ENCODE measurements around the gene IFNL2. TPM values are rescaled to one million over a fixed set of nuclear protein-coding genes. Genes with fewer than 3 reads are reported as not detected.
"Not testable (repeated sequence)": the region's sequence is repeated elsewhere in the genome, so short reads cannot be mapped to it uniquely, and the experiment has no call there.

The IFNL2 gene
- total and polyA plus RNA-seq, 7 experiments from 2014 or later = not detected

DNA sequence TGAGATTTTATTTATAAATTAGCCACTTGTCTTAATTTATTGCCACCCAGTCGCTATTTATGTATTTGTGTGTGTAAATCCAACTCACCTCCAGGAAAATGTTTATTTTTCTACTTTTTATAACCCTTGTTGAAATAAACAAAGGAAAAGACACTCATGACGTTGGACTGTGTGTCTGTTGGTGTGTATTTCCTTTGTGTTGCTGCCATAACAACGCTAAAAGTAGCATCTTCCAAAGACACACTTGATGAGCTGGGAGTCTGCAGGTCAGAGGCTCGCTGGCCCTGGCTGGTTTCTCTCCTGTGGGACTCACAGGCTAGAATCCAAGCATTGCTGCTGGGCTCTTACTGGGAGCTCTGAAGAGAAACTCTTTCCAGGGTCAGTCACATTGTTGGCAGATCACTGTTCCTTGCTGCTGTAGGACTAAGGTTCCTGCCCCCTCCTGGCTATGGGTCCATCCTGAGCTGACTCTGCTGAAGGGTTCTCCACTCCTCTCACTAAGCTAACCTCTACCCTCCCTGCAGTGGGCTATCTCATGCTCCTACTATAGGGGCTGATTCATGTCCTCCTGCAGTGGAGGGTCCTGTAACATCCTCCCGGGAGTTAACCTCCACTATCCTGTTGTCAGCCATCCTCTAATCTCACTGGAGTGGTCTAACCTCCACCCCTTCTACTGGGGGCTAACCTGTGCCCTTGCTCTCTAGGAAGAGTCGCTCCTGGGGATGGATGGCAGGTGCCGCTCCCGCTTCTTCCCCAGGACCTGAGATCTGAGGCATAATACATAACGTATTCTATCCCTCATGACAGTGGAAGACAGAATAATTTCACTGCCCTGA is 2.1 kb downstream of the IFNL2 start:
- Histone ChIP-seq H3K9me3 (ENCODE audit: control insufficient read depth in 2 of 3, low read length in 3 of 3) (no peaks in the 10 kb centered on the region), H3K4me1 (ENCODE audit: control insufficient read depth in 2 of 2, insufficient read depth in 2 of 2, low read length in 2 of 2) (no peaks in the 10 kb centered on the region), H3K36me3 (ENCODE audit: control insufficient read depth in 2 of 3, insufficient read depth in 3 of 3, low read length in 3 of 3) (no peaks in the 10 kb centered on the region), H3K27ac (ENCODE audit: low read depth, low read length) (no peak overlapping the region), H3K27me3 (ENCODE audit: control insufficient read depth in 2 of 2, insufficient read depth in 2 of 2, low read length in 2 of 2) (no peaks in the 10 kb centered on the region), H3K4me3 (ENCODE audit: low read length) (no peak overlapping the region)
- H3K4me1 Mint-ChIP-seq = peaks cover 0 to 4% (median 0%) of the 10 kb centered on the region in 7 donors
- H3K4me3 Mint-ChIP-seq = no peak overlapping the region
- CTCF ChIA-PET = no interaction called here
- H3K36me3 Mint-ChIP-seq = no peaks in the 10 kb centered on the region
- intact Hi-C loops (cut with micrococcal nuclease) = no loop called here
- DNase-seq = no peak
- ATAC-seq = no peak
- H3K27ac Mint-ChIP-seq = no peak overlapping the region
- no peaks in the 10 kb centered on the region for H3K9me3 Mint-ChIP-seq
- POLR2A ChIA-PET = no interaction called here
- peaks cover 6 to 19% (median 13%) of the 10 kb centered on the region in 5 donors for H3K27me3 Mint-ChIP-seq

DNA sequence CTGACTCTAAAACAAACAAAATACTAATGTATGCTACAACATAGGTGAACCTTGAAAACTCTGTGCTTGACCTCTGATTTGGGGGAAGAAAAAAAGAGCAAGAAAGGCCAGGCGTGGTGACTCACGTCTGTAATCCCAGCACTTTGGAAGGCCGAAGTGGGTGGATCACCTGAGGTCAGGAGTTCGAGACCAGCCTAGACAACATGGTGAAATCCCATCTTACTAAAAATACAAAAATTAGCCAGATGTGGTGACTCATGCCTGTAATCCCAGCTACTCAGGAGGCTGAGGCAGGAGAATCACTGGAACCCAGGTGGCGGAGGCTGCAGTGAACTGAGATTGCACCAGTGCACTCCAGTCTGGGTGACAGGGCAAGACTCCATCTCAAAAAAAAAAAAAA is 5.7 kb downstream of the IFNL2 start:
- Mint-ChIP-seq H3K27ac (peak overlapping the region in 1 of 9 donors; percentile 23), H3K27me3 (peaks cover 0 to 20% (median 9%) of the 10 kb centered on the region in 5 donors)
- H3K27me3 ChIP-seq (ENCODE audit: control insufficient read depth in 2 of 2, insufficient read depth in 2 of 2, low read length in 2 of 2); H3K27ac ChIP-seq (ENCODE audit: low read depth, low read length); H3K4me1 Mint-ChIP-seq; intact Hi-C loops (cut with micrococcal nuclease); CTCF ChIA-PET; H3K9me3 Mint-ChIP-seq; H3K4me3 Mint-ChIP-seq; DNase-seq; H3K9me3 ChIP-seq (ENCODE audit: control insufficient read depth in 2 of 3, low read length in 3 of 3); H3K36me3 Mint-ChIP-seq; ATAC-seq; H3K4me1 ChIP-seq (ENCODE audit: control insufficient read depth in 2 of 2, insufficient read depth in 2 of 2, low read length in 2 of 2); POLR2A ChIA-PET; H3K4me3 ChIP-seq (ENCODE audit: low read length); H3K36me3 ChIP-seq (ENCODE audit: control insufficient read depth in 2 of 3, insufficient read depth in 3 of 3, low read length in 3 of 3): not testable (repeated sequence)

DNA sequence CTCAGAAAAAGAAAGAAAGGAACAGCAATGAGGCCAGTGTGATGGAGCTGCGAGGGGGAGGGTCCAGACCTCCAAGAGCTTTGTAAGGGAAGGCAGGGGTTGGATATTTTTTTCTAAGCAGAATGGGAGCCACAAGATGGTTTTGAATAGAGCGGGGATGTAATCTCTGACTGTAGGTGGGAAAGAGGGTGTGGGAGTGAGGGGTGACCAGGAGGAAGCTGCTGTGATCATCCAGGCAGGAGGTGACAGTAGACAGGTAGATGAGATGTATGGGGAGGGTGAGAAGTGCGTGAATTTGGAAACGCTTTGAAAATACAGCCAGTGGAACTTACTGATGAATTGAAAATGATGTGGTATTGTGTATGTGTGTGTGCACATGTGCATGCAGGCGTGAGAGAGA is 7.4 kb downstream of the IFNL2 start:
- H3K27me3 ChIP-seq (ENCODE audit: control insufficient read depth in 2 of 2, insufficient read depth in 2 of 2, low read length in 2 of 2) = no peaks in the 10 kb centered on the region
- ChIA-PET POLR2A (interaction anchor here (1.1 kb wide), 1 partner anchor 38 kb away, joined by 4 read pairs; no protein-coding TSS in a partner anchor), CTCF (no interaction called here)
- H3K27ac Mint-ChIP-seq = no peak overlapping the region
- peaks cover 0 to 2% (median 0%) of the 10 kb centered on the region in 11 donors for H3K9me3 Mint-ChIP-seq
- H3K4me3 Mint-ChIP-seq = peak overlapping the region in 1 of 10 donors; percentile 27
- H3K9me3 ChIP-seq (ENCODE audit: control insufficient read depth in 2 of 3, low read length in 3 of 3) = no peaks in the 10 kb centered on the region
- intact Hi-C loops (cut with micrococcal nuclease) = no loop called here
- H3K36me3 ChIP-seq (ENCODE audit: control insufficient read depth in 2 of 3, insufficient read depth in 3 of 3, low read length in 3 of 3) = no peaks in the 10 kb centered on the region
- H3K27ac ChIP-seq (ENCODE audit: low read depth, low read length) = no peak overlapping the region
- ATAC-seq (no peak), DNase-seq (no peak)
- no peaks in the 10 kb centered on the region for H3K4me1 ChIP-seq (ENCODE audit: control insufficient read depth in 2 of 2, insufficient read depth in 2 of 2, low read length in 2 of 2)
- H3K36me3 Mint-ChIP-seq = no peaks in the 10 kb centered on the region
- peaks cover 0 to 2% (median 0%) of the 10 kb centered on the region in 7 donors for H3K4me1 Mint-ChIP-seq
- peaks cover 0 to 21% (median 2%) of the 10 kb centered on the region in 5 donors for H3K27me3 Mint-ChIP-seq
- no peak overlapping the region for H3K4me3 ChIP-seq (ENCODE audit: low read length)

DNA sequence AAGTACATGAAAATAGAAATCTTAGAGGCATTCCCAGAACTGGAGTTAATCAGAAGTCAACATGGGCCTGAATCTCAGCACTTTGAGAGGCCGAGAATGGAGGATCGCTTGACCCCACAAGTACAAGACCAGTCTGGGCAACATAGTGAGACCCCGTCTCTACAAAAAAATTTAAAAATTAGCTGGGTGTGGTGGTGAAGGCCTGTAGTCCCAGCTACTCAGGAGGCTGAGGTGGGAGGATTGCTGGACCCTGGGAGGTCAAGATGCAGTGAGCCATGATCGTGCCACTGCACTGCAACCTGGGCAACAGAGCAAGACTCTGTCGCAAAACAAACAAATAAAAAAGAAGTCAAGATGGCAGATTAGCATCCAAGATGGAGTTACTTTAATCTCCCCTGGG is 8.5 kb downstream of the IFNL2 start:
- no peak overlapping the region for H3K27ac Mint-ChIP-seq
- ChIA-PET CTCF (no interaction called here), POLR2A (no interaction called here)
- intact Hi-C loops (cut with micrococcal nuclease) = no loop called here
- Histone ChIP-seq H3K27me3 (ENCODE audit: control insufficient read depth in 2 of 2, insufficient read depth in 2 of 2, low read length in 2 of 2) (no peaks in the 10 kb centered on the region), H3K36me3 (ENCODE audit: control insufficient read depth in 2 of 3, insufficient read depth in 3 of 3, low read length in 3 of 3) (no peaks in the 10 kb centered on the region), H3K4me1 (ENCODE audit: control insufficient read depth in 2 of 2, insufficient read depth in 2 of 2, low read length in 2 of 2) (no peaks in the 10 kb centered on the region), H3K9me3 (ENCODE audit: control insufficient read depth in 2 of 3, low read length in 3 of 3) (no peaks in the 10 kb centered on the region), H3K4me3 (ENCODE audit: low read length) (no peak overlapping the region), H3K27ac (ENCODE audit: low read depth, low read length) (no peak overlapping the region)
- no peak for DNase-seq
- ATAC-seq = no peak
- peaks cover 0 to 2% (median 0%) of the 10 kb centered on the region in 7 donors for H3K4me1 Mint-ChIP-seq
- H3K4me3 Mint-ChIP-seq = no peak overlapping the region
- H3K27me3 Mint-ChIP-seq = peaks cover 0 to 14% (median 0%) of the 10 kb centered on the region in 5 donors
- no peaks in the 10 kb centered on the region for H3K36me3 Mint-ChIP-seq
- peaks cover 0 to 9% (median under 1%) of the 10 kb centered on the region in 11 donors for H3K9me3 Mint-ChIP-seq

DNA sequence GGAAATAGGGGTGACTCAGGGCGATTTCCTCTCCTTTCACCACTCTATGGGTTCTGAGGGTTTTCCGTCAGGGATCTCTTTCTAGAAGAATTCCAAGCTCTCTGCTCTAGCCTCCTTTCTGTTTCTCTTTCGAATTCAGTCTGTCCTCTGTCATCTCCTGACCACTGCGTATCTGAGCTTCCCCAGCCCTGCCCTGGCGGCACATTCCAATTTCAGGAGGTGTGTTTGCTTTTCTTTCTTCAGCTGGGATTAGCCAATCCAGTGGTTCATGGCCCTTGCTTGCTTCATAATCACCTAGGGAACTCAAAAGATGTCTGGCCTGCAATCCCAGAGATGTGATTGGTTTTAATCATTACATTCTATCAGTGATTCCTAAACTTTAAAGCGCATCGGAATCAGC is 9.4 kb downstream of the IFNL2 start:
- Histone ChIP-seq H3K36me3 (ENCODE audit: control insufficient read depth in 2 of 3, insufficient read depth in 3 of 3, low read length in 3 of 3) (no peaks in the 10 kb centered on the region), H3K4me1 (ENCODE audit: control insufficient read depth in 2 of 2, insufficient read depth in 2 of 2, low read length in 2 of 2) (no peaks in the 10 kb centered on the region), H3K27ac (ENCODE audit: low read depth, low read length) (no peak overlapping the region), H3K4me3 (ENCODE audit: low read length) (no peak overlapping the region), H3K9me3 (ENCODE audit: control insufficient read depth in 2 of 3, low read length in 3 of 3) (no peaks in the 10 kb centered on the region), H3K27me3 (ENCODE audit: control insufficient read depth in 2 of 2, insufficient read depth in 2 of 2, low read length in 2 of 2) (no peaks in the 10 kb centered on the region)
- Mint-ChIP-seq H3K27ac (no peak overlapping the region), H3K36me3 (no peaks in the 10 kb centered on the region), H3K4me3 (no peak overlapping the region), H3K27me3 (peaks cover 0 to 14% (median 0%) of the 10 kb centered on the region in 5 donors), H3K4me1 (peaks cover 0 to 2% (median 0%) of the 10 kb centered on the region in 7 donors), H3K9me3 (peaks cover 0 to 18% (median 5%) of the 10 kb centered on the region in 11 donors)
- no peak for DNase-seq
- ATAC-seq = no peak
- ChIA-PET POLR2A (no interaction called here), CTCF (no interaction called here)
- intact Hi-C loops (cut with micrococcal nuclease) = no loop called here

DNA sequence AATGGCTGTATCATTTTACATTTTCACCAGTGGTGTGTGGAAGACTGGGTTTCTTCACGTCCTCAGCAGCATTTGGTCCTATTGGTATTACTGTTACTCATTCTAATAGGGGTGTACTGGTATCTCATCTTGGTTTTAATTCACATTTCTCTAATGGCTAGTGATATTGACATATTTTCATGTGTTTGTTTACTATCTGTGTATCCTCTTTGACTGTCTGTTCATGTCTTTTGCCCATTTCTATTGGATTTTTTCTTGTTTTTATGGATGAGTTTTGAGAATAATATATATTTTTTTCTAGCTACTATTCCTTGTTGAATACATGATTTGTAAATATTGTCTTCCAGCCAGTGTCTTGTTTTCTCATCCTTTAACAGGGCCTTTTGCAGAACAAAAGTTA is 13.8 kb downstream of the IFNL2 start:
- Mint-ChIP-seq H3K36me3 (peaks cover 0 to 4% (median 0%) of the 10 kb centered on the region in 5 donors), H3K9me3 (peaks cover 0 to 34% (median 8%) of the 10 kb centered on the region in 11 donors), H3K27me3 (peaks cover 0 to 25% (median 0%) of the 10 kb centered on the region in 5 donors), H3K27ac (no peak overlapping the region), H3K4me3 (no peak overlapping the region), H3K4me1 (peaks cover 0 to 2% (median 0%) of the 10 kb centered on the region in 7 donors)
- ChIA-PET POLR2A (no interaction called here), CTCF (no interaction called here)
- intact Hi-C loops (cut with micrococcal nuclease) = no loop called here
- Histone ChIP-seq H3K36me3 (ENCODE audit: control insufficient read depth in 2 of 3, insufficient read depth in 3 of 3, low read length in 3 of 3) (no peaks in the 10 kb centered on the region), H3K27me3 (ENCODE audit: control insufficient read depth in 2 of 2, insufficient read depth in 2 of 2, low read length in 2 of 2) (no peaks in the 10 kb centered on the region), H3K27ac (ENCODE audit: low read depth, low read length) (no peak overlapping the region), H3K4me3 (ENCODE audit: low read length) (no peak overlapping the region), H3K4me1 (ENCODE audit: control insufficient read depth in 2 of 2, insufficient read depth in 2 of 2, low read length in 2 of 2) (no peaks in the 10 kb centered on the region), H3K9me3 (ENCODE audit: control insufficient read depth in 2 of 3, low read length in 3 of 3) (no peaks in the 10 kb centered on the region)
- DNase-seq (no peak), ATAC-seq (no peak)

DNA sequence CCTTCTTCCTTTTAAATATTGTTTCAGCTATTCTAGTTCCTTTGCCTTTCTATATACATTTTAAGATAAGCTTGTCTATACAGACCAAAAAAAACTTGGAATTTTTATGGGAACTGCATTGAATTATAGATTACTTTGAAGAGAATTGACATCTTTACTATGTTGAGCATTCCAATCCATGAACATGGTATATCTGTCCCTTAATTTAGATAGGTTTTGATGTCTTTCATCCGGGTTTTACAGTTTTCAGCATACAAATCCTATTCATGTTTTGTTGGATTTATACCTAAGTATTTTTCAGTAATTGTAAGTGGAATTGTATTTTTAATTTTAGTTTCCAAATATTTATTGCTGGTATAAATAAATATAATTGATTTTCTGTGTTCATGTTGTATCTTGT is 15.8 kb downstream of the IFNL2 start:
- DNase-seq (no peak), ATAC-seq (no peak)
- Mint-ChIP-seq H3K4me1 (peaks cover 0 to 2% (median 0%) of the 10 kb centered on the region in 7 donors), H3K9me3 (peaks cover 0 to 34% (median 8%) of the 10 kb centered on the region in 11 donors), H3K27me3 (peaks cover 0 to 35% (median 5%) of the 10 kb centered on the region in 5 donors), H3K4me3 (no peak overlapping the region), H3K27ac (no peak overlapping the region), H3K36me3 (peaks cover 0 to 4% (median 0%) of the 10 kb centered on the region in 5 donors)
- H3K9me3 ChIP-seq (ENCODE audit: control insufficient read depth in 2 of 3, low read length in 3 of 3) = no peaks in the 10 kb centered on the region
- H3K4me3 ChIP-seq (ENCODE audit: low read length) = no peak overlapping the region
- H3K4me1 ChIP-seq (ENCODE audit: control insufficient read depth in 2 of 2, insufficient read depth in 2 of 2, low read length in 2 of 2) = no peaks in the 10 kb centered on the region
- intact Hi-C loops (cut with micrococcal nuclease) = no loop called here
- no peaks in the 10 kb centered on the region for H3K27me3 ChIP-seq (ENCODE audit: control insufficient read depth in 2 of 2, insufficient read depth in 2 of 2, low read length in 2 of 2)
- ChIA-PET CTCF (no interaction called here), POLR2A (no interaction called here)
- no peaks in the 10 kb centered on the region for H3K36me3 ChIP-seq (ENCODE audit: control insufficient read depth in 2 of 3, insufficient read depth in 3 of 3, low read length in 3 of 3)
- H3K27ac ChIP-seq (ENCODE audit: low read depth, low read length) = no peak overlapping the region
